AG09309 (cell line): Measurements from ENCODE around the gene GRIK2.

Source experiments
- DNase-seq: peaks from one replicate; pipeline ENCODE4 v3.0.0-alpha.2; 2010; ENCODE audit warnings: low read depth
- H3K4me3 ChIP-seq: 2 replicates; pipeline ENCODE4 v1.5.1; 2011; ENCODE audit warnings: mild to moderate bottlenecking, low read depth, low read length, moderate library complexity; ENCODE audit not compliant: control insufficient read depth
- TF ChIP-seq, protein P1 (sequence below): IDR thresholded peaks from 2 replicates; pipeline ENCODE4 v1.5.1; 2011; ENCODE audit warnings: mild to moderate bottlenecking, low read depth, low read length, inconsistent platforms; ENCODE audit not compliant: insufficient read depth, control insufficient read depth; ENCODE audit errors: missing control alignments

GRIK2 gene

DNA sequence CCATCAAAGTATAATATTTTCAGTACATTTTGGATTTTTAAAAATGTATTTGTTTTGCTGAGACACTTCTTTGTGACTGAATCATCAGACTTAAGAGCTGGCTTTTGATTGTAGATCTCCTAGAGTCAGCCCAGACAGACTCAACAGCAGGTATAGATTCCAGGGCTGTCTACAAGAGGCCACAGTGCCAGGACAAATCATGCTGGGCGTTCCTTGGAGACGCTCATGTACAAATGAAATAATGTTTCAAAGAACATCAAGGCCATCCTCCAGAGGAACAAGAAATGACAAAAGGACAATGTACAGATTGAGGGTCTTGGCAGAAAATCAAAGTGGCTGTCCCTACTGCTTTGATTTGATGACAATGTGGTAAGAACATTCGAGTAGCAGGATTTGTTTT is 369.3 kb downstream of the GRIK2 start:
- TF ChIP-seq, protein P1, sequence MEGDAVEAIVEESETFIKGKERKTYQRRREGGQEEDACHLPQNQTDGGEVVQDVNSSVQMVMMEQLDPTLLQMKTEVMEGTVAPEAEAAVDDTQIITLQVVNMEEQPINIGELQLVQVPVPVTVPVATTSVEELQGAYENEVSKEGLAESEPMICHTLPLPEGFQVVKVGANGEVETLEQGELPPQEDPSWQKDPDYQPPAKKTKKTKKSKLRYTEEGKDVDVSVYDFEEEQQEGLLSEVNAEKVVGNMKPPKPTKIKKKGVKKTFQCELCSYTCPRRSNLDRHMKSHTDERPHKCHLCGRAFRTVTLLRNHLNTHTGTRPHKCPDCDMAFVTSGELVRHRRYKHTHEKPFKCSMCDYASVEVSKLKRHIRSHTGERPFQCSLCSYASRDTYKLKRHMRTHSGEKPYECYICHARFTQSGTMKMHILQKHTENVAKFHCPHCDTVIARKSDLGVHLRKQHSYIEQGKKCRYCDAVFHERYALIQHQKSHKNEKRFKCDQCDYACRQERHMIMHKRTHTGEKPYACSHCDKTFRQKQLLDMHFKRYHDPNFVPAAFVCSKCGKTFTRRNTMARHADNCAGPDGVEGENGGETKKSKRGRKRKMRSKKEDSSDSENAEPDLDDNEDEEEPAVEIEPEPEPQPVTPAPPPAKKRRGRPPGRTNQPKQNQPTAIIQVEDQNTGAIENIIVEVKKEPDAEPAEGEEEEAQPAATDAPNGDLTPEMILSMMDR, result no peak
- DNase-seq, result no peak
- no peak overlapping the region for H3K4me3 ChIP-seq

DNA sequence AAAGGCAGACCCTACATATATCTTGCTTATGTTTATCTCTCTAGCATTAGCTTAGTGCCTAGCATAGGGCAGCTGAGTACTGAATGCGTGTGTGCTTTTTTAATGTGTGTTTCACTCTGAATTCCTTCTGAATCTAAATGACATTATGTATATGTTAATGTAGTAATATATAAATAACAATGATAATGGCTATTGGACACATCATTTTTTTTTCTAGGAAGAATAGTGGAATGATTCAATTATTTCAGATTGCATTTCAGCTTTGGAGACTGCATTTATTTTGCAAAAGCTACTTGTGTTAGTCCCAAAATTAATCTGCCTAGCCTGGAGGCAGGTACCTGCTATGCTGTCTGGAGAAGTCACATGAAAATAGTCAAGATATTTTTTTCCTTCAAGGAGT is 371.8 kb downstream of the GRIK2 start:
- no peak for DNase-seq
- TF ChIP-seq, protein P1, result no peak
- no peak overlapping the region for H3K4me3 ChIP-seq

DNA sequence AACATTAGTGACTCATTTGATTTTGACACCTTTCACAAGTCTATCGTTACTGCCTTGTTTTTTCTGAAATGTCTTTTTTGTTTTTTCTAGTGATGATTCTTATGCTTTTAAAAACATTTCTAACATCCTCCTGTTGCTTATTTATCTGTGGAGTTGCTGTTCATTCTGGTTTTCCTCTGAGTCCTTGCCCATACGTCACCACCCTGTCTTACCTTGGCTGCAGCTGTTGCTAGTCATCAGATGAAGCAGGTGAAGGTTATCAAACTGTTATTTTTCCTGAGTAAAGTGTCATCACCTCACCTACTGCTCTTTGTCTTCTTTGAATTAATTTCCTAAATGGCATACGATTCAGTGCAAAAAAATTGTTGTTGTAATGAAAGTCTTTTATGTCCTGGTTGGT is 376.6 kb downstream of the GRIK2 start:
- TF ChIP-seq, protein P1, result no peak
- no peak for DNase-seq
- H3K4me3 ChIP-seq, result no peak overlapping the region

DNA sequence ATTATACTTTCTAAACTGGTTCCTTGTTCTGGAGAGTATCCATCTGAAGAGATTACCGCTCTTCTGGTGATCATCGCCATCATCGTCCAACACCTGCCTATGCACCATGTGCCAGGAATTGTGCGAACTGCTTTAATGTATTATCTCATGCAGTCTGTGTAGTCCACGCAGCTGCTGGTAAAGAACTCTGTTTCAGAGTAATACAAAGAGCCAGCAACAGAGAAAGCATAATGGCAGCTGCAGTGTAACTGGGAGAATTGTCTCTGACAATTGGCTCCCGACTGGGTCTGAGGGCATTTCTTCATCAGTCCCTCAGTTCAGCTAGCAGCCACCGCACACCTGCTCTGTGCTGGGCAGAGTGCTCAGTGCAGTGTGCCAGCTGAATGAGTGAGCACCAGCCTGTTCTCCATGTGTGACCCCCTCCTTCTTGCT is 383.4 kb downstream of the GRIK2 start:
- no peak overlapping the region for H3K4me3 ChIP-seq
- no peak for DNase-seq
- TF ChIP-seq, protein P1, result no peak

DNA sequence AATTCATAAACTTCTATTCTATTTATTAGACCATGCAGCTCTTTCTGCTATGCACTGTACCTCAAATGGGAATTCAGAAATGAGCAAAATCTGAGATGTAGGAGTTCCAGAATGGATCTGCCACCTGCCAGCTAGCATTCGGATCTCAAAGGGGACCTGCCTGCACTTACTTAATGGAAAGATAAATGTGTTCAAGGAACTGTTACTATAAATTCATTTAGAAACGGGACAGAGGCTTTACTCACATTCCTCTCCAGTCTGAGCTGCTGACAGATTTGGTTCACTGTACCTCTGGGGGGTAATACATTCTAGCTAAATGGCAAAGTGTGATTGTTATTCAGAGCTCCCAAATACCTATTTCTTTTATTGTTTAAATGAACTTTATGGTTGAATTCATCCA is 384.1 kb downstream of the GRIK2 start:
- DNase-seq, result no peak
- no peak overlapping the region for H3K4me3 ChIP-seq
- TF ChIP-seq, protein P1, result no peak

DNA sequence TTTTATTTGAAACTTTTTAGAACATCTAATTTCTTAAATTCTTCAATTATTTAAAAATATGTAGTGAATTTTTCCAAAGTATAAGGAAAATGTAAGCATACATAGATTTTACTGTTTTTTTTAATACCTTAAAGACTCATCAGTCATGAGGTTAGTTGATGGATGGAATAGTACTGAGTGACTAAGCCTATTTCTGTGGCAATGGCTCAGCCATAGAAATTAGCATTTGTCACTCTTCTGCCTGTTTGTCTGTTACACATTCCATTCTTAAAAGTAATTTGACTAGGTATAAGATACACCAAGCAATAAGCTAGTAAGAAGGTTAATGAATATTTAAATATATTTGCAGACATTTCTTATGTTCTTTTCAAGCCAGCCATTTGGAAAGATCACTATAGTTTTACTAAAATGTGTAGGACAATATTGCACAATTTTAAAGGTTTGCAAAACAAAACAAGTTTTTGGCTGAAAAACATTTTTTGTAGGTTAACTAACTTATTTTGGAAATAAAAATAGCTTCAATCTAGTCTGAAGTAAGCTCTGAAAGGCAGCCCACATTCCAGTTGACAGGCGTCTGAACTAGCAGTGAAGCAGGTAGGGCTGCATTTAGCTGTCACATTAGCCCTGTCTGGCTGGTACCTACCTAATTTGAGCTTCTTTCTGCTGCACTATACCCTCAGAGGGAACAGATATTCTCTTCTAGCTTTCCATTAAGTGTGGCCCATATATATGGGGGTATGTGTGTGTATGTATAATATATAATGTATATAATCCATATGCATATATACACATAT is 385.7 kb downstream of the GRIK2 start:
- TF ChIP-seq, protein P1, result no peak
- H3K4me3 ChIP-seq, result no peak overlapping the region
- DNase-seq, result no peak

DNA sequence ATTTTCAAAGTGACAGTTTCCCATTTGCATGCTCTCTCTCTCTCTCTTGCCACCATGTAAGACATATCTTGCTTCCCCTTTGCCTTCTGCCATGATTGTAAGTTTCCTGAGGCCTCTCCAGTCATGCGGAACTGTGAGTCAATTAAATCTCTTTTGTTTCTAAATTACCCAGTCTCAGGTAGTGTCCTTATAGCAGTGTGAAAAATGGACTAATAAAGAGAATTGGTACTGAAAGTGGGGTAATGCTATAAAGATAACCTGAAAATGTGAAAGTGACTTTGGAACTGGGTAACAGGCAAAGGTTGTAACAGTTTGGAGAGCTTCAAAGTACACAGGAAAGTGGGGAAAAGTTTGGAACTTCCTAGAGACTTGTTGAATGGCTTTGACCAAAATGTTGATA is 389.8 kb downstream of the GRIK2 start:
- no peak overlapping the region for H3K4me3 ChIP-seq
- TF ChIP-seq, protein P1, result no peak
- DNase-seq, result no peak
